Right atrium auricular region (tissue), 2 donors: ENCODE data around the gene ZNF407. TPM values are rescaled to one million over a fixed set of nuclear protein-coding genes. Genes with fewer than 3 reads are reported as not detected.

Source experiments
- DNase-seq: peaks from one replicate; pipeline ENCODE4 v3.0.0-alpha.2; 2019; ENCODE audit warnings: low spot score
- H3K27ac ChIP-seq, 2 donors: fragments of 200-600 bp; sonication (generic); 1 replicate in 1 of 2; 2 replicates in 1 of 2; pipeline ENCODE4 v1.5.1; 2016 to 2019
- H3K27me3 ChIP-seq, 2 donors: fragments of 200-600 bp; sonication (generic); one replicate each; pipeline versions ENCODE4 v1.5.1 to v1.6.0; 2017 to 2019
- H3K36me3 ChIP-seq: fragments of 200-600 bp; sonication (generic); one replicate; pipeline ENCODE4 v1.5.1; 2016
- H3K4me1 ChIP-seq, 2 donors: fragments of 200-600 bp; sonication (generic); one replicate each; pipeline versions ENCODE4 v1.5.1 to v1.6.0; 2017 to 2019
- H3K4me3 ChIP-seq, 2 donors: fragments of 200-600 bp; sonication (generic); 1 replicate in 1 of 2; 2 replicates in 1 of 2; pipeline ENCODE4 v1.5.1; 2017 to 2019; ENCODE audit warnings: mild to moderate bottlenecking in 1 of 2, moderate library complexity in 1 of 2
- H3K9me3 ChIP-seq, 2 donors: fragments of 200-600 bp; sonication (generic); one replicate each; pipeline ENCODE4 v1.5.1; 2019
- CTCF ChIP-seq, 2 donors: fragments of 200-600 bp; sonication (generic); IDR thresholded peaks; one replicate each; pipeline ENCODE4 v1.5.1; 2019; ENCODE audit warnings: antibody characterized with exemption in 2 of 2
- total RNA-seq, 2 donors: library from RNA; depleted of rRNA; stranded (reverse); fragments of >200 nt; gene quantifications; one replicate each; pipeline ENCODE4 v1.1.0, GENCODE V29; 2016

Gene ZNF407
- total RNA-seq, 2 donors from 2014 or later = 7.8 to 8.7 TPM

- Histone ChIP-seq H3K4me3 (no peak overlapping the region), H3K27ac (no peak overlapping the region), H3K36me3 (no peaks in the 10 kb centered on the region), H3K4me1 (peaks cover 0 to 11% of the 10 kb centered on the region in 2 donors), H3K9me3 (no peaks in the 10 kb centered on the region), H3K27me3 (no peaks in the 10 kb centered on the region)
- DNase-seq = no peak
- no peak for TF ChIP-seq CTCF (IDR thresholded peaks at IDR 0.05)
Measured at GRCh38 chr18:74604774-74605173, 7.1 kb downstream of the ZNF407 start.

GRCh38 chr18:74608681-74609080 lies 11.0 kb downstream of the ZNF407 start:
- no peak for TF ChIP-seq CTCF (IDR thresholded peaks at IDR 0.05)
- Histone ChIP-seq H3K27ac (no peak overlapping the region), H3K4me1 (peaks cover 0 to 5% of the 10 kb centered on the region in 2 donors), H3K36me3 (no peaks in the 10 kb centered on the region), H3K9me3 (no peaks in the 10 kb centered on the region), H3K4me3 (no peak overlapping the region), H3K27me3 (no peaks in the 10 kb centered on the region)
- DNase-seq = no peak

- peaks cover 0 to 2% of the 10 kb centered on the region in 2 donors for H3K4me1 ChIP-seq
- H3K27ac ChIP-seq = no peak overlapping the region
- no peak for TF ChIP-seq CTCF (IDR thresholded peaks at IDR 0.05)
- no peaks in the 10 kb centered on the region for H3K36me3 ChIP-seq
- no peaks in the 10 kb centered on the region for H3K9me3 ChIP-seq
- H3K4me3 ChIP-seq = no peak overlapping the region
- H3K27me3 ChIP-seq = no peaks in the 10 kb centered on the region
- no peak for DNase-seq
Measured at GRCh38 chr18:74609535-74609934, 11.9 kb downstream of the ZNF407 start.

GRCh38 chr18:74610051-74610615 lies 12.5 kb downstream of the ZNF407 start:
- Histone ChIP-seq H3K27me3 (no peaks in the 10 kb centered on the region), H3K9me3 (peaks cover 0 to 4% of the 10 kb centered on the region in 2 donors), H3K4me1 (no peaks in the 10 kb centered on the region), H3K36me3 (no peaks in the 10 kb centered on the region), H3K4me3 (no peak overlapping the region), H3K27ac (no peak overlapping the region)
- no peak for TF ChIP-seq CTCF (IDR thresholded peaks at IDR 0.05)
- DNase-seq = no peak

GRCh38 chr18:74610860-74611259 lies 13.2 kb downstream of the ZNF407 start:
- DNase-seq = no peak
- no peak overlapping the region for H3K27ac ChIP-seq

More at GRCh38 chr18:74610860-74611259, 13.2 kb downstream of the ZNF407 start:
- peaks cover 0 to 4% of the 10 kb centered on the region in 2 donors for H3K9me3 ChIP-seq
- H3K4me1 ChIP-seq = no peaks in the 10 kb centered on the region
- no peak for TF ChIP-seq CTCF (IDR thresholded peaks at IDR 0.05)
- no peak overlapping the region for H3K4me3 ChIP-seq
- no peaks in the 10 kb centered on the region for H3K27me3 ChIP-seq
- no peaks in the 10 kb centered on the region for H3K36me3 ChIP-seq
